Measurements from ENCODE around the gene DSCAML1. TPM values are rescaled to one million over a fixed set of nuclear protein-coding genes. Genes with fewer than 3 reads are reported as not detected.

The DSCAML1 gene
- total RNA-seq, 1 donor from 2014 or later, result not detected

DNA sequence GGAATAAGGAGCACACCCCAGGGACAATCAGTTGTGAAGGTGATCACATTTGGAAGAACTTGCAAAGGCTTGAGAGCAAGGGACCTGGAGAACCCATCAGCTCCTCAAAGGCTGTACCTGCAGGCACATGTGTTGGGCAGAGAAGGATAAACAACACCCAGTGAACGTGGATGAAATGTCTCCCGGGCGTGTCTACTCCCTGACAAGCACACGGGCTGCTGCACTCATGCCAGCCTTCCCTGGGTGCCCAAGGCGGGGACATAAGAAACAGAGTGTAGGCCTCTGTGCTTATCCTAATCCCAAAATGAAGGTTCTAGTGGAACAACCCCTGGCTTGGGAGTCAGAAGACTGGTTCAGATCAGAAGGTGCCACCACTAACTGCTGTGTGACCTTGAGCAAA lies 46.7 kb downstream of the DSCAML1 start:
- no peaks in the 10 kb centered on the region for H3K9me3 ChIP-seq
- no peak overlapping the region for H3K4me3 ChIP-seq
- TF ChIP-seq, protein P1, sequence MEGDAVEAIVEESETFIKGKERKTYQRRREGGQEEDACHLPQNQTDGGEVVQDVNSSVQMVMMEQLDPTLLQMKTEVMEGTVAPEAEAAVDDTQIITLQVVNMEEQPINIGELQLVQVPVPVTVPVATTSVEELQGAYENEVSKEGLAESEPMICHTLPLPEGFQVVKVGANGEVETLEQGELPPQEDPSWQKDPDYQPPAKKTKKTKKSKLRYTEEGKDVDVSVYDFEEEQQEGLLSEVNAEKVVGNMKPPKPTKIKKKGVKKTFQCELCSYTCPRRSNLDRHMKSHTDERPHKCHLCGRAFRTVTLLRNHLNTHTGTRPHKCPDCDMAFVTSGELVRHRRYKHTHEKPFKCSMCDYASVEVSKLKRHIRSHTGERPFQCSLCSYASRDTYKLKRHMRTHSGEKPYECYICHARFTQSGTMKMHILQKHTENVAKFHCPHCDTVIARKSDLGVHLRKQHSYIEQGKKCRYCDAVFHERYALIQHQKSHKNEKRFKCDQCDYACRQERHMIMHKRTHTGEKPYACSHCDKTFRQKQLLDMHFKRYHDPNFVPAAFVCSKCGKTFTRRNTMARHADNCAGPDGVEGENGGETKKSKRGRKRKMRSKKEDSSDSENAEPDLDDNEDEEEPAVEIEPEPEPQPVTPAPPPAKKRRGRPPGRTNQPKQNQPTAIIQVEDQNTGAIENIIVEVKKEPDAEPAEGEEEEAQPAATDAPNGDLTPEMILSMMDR (IDR thresholded peaks at IDR 0.05), result no peak
- H3K27me3 ChIP-seq, result no peaks in the 10 kb centered on the region
- DNase-seq (ENCODE audit: low spot score in 2 of 2), result no peak
- no peak overlapping the region for H3K27ac ChIP-seq
- no peaks in the 10 kb centered on the region for H3K4me1 ChIP-seq
- no peaks in the 10 kb centered on the region for H3K36me3 ChIP-seq
- intact Hi-C loops (cut with DNase I), result no loop called here

DNA sequence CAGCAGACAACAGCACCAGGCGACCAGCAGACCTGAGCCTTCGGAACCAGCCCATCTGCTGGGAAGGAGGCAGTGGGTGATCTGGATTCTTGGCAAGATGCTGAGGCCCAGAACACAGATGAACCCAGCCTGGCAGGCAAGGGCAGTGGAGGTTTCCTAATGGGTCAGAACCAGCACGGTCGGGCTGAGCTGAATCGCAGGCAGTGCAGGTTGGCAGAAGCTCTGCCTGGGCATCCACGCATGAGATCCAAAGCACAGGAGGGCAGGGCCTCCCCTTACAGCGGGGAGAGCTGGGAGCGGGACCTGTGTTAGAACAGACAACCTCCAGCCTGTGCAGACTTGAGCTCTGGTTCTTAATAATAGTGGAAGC lies 47.5 kb downstream of the DSCAML1 start:
- no peak overlapping the region for H3K27ac ChIP-seq
- TF ChIP-seq, protein P1 (IDR thresholded peaks at IDR 0.05), result no peak
- H3K9me3 ChIP-seq, result no peaks in the 10 kb centered on the region
- H3K36me3 ChIP-seq, result no peaks in the 10 kb centered on the region
- DNase-seq (ENCODE audit: low spot score in 2 of 2), result no peak
- H3K4me1 ChIP-seq, result no peaks in the 10 kb centered on the region
- H3K27me3 ChIP-seq, result no peaks in the 10 kb centered on the region
- intact Hi-C loops (cut with DNase I), result no loop called here
- H3K4me3 ChIP-seq, result no peak overlapping the region

DNA sequence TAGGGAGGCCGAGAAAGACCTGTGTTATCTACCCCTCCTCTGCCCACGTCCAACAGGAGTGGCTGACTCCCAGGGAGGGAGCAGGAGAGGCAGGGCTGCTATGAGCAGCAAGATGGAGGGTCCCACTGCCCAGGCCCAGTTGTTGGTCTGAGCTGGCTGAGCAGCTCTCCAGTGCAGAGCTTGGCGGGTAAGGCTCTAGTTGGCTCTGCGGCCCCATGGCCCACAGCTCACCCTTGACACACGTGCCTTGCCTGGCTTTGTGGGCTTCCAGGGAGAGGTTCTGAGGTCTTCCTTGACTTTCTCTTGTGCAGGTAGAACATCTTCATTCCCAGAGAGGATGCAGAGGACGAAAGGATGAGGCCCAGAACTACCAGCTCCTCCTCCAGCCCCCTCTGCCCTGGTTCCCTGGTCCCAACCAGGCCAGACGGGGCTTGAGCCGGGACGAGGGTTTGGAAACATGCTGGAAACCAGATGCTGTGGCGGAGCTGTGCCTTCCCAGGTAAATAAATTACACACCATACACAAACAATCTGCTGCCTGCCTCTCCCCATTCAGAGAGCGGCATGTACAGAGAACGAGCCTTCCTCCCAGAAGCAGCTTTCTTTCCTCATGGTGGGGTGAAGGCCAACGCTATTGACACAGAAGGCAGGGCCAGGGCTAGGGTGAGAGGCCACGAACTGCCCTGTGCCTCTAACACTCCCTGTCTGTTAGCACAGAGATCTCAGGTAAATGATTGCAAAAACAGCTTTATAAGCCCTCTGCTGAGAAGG lies 48.1 kb downstream of the DSCAML1 start:
- TF ChIP-seq, protein P1 (IDR thresholded peaks at IDR 0.05), result no peak
- intact Hi-C loops (cut with DNase I), result no loop called here
- no peak overlapping the region for H3K4me3 ChIP-seq
- no peaks in the 10 kb centered on the region for H3K9me3 ChIP-seq
- H3K27ac ChIP-seq, result no peak overlapping the region
- no peak for DNase-seq (ENCODE audit: low spot score in 2 of 2)
- no peaks in the 10 kb centered on the region for H3K36me3 ChIP-seq
- H3K27me3 ChIP-seq, result no peaks in the 10 kb centered on the region
- H3K4me1 ChIP-seq, result no peaks in the 10 kb centered on the region

DNA sequence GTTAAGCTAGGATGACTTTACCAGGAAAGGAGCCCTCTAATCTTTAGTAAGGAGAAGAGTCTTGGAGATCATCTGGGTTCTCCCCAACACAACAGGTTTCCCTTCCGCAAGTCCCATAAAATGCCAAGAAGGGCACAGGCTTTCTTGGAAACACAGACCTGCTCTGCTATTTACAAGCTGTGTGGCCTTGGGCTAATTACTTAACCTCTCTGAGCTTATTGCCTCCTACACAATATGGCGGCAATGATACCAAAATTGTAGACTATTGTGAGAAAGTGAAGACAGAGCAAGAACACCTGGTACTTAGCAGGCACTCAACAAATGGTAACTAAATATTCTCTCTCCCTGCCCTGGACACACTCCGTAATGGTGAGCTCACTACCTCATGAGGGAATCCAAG lies 49.1 kb downstream of the DSCAML1 start:
- Histone ChIP-seq H3K27ac (no peak overlapping the region), H3K36me3 (no peaks in the 10 kb centered on the region), H3K27me3 (no peaks in the 10 kb centered on the region), H3K9me3 (no peaks in the 10 kb centered on the region), H3K4me1 (no peaks in the 10 kb centered on the region), H3K4me3 (no peak overlapping the region)
- DNase-seq (ENCODE audit: low spot score in 2 of 2), result no peak
- TF ChIP-seq, protein P1 (IDR thresholded peaks at IDR 0.05), result no peak
- intact Hi-C loops (cut with DNase I), result no loop called here

DNA sequence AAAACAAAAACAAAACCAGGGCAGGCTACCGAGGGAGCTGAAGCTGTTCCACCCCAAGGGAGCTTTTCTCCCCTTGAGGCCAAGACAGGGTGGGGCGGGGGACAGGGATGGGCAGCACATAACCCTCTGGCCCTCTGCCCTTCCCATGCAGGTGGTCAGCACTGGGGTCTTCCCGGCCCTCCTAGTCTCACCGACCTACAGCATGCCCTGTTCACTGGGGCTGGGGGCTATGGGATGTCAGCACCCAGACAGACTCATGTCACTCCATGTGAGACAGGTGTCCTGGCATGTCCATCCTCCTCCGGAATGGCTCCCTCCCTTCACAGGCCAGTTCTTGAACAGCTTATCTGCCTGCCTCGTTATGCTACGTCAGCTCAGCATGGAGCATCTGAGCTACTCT lies 51.7 kb downstream of the DSCAML1 start:
- no peak overlapping the region for H3K27ac ChIP-seq
- no peaks in the 10 kb centered on the region for H3K36me3 ChIP-seq
- no peak overlapping the region for H3K4me3 ChIP-seq
- peaks cover 0 to 6% of the 10 kb centered on the region in 2 donors for H3K9me3 ChIP-seq
- intact Hi-C loops (cut with DNase I), result no loop called here
- TF ChIP-seq, protein P1 (IDR thresholded peaks at IDR 0.05), result no peak
- H3K27me3 ChIP-seq, result no peaks in the 10 kb centered on the region
- H3K4me1 ChIP-seq, result no peaks in the 10 kb centered on the region
- DNase-seq (ENCODE audit: low spot score in 2 of 2), result no peak

Measured in ascending aorta (tissue), 2 donors.